GM10266 (cell line): ENCODE data around the gene SPATA20.

Experiments
- DNase-seq: peaks from one replicate; pipeline ENCODE4 v3.0.0; 2012; ENCODE audit errors: extremely low spot score
- CTCF ChIP-seq: IDR thresholded peaks from 2 replicates; pipeline ENCODE4 v1.5.1; 2012; ENCODE audit warnings: mild to moderate bottlenecking, low read depth; ENCODE audit not compliant: control insufficient read depth, insufficient read depth; ENCODE audit errors: missing control alignments

The SPATA20 gene

GRCh38 chr17:50541402-50541715 lies 5.6 kb upstream of the SPATA20 start:
- no peak for DNase-seq
- no peak for TF ChIP-seq CTCF

GRCh38 chr17:50541716-50542688 lies 5.0 kb upstream of the SPATA20 start:
- peak; percentile 30 for TF ChIP-seq CTCF
- peak; percentile 98 for DNase-seq

GRCh38 chr17:50542795-50543774 lies 3.9 kb upstream of the SPATA20 start:
- DNase-seq: no peak
- TF ChIP-seq CTCF: no peak

- no peak for TF ChIP-seq CTCF
- no peak for DNase-seq
These were observed 2.5 kb upstream of the SPATA20 start for GRCh38 chr17:50544516-50544915.

GRCh38 chr17:50545311-50545710 lies 1.7 kb upstream of the SPATA20 start:
- DNase-seq: no peak
- no peak for TF ChIP-seq CTCF

- no peak for TF ChIP-seq CTCF
- DNase-seq: no peak
These were observed 306 bp upstream of the SPATA20 start for GRCh38 chr17:50546701-50547034.

GRCh38 chr17:50547736-50548083 lies 736 bp downstream of the SPATA20 start:
- DNase-seq: no peak

More at GRCh38 chr17:50547736-50548083, 736 bp downstream of the SPATA20 start:
- no peak for TF ChIP-seq CTCF
